Measurements from ENCODE around the gene PRKCE. TPM values are rescaled to one million over a fixed set of nuclear protein-coding genes. Genes with fewer than 3 reads are reported as not detected.

PRKCE gene
- total and polyA plus RNA-seq, 2 donors (not counting 3 experiments of a cell fraction or from before 2014, with no cell fraction given) = 27.9 to 33.9 TPM

DNA sequence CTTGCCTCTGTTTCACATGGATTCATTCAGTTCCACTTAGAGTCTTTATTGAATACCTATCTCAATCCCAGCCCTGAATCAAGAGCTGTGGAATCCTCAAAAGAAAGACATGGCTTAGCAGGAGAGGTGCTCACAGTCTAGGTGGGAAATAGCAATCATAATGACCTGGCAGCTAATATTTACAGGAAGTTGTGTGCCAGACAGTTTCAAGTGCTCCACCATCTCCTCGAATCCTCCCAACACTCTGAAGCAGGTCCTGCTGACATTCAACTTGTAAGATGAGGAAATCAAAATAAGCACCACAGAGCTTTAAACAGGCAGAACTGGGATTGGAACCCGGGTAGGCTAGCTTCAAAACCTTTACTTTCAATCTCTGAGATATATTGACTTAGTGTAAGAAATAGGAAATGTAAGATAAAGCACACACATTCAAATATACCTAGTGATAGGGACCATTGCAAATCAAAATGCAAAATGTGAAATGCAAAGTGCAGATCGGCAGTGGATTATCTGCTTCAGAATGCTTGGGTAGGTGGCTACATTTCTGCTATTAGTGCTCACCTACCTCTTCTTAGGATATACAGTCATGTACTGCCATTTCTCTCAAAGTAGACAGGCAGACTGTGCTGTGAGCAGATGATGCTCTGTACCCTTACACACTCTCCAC is 182.0 kb downstream of the PRKCE start:
- intact Hi-C loops (cut with micrococcal nuclease) = no loop called here
- no TSS peak for BruUV-seq (replicated peaks)
- no peak for TF ChIP-seq EZH2 (IDR thresholded peaks at IDR 0.05; ENCODE audit: borderline replicate concordance, low read depth, low read length, severe bottlenecking)
- TF ChIP-seq GATA2 (IDR thresholded peaks at IDR 0.05; ENCODE audit: insufficient read depth, insufficient read length, low read depth, low read length) = no peak
- TF ChIP-seq, protein P1, sequence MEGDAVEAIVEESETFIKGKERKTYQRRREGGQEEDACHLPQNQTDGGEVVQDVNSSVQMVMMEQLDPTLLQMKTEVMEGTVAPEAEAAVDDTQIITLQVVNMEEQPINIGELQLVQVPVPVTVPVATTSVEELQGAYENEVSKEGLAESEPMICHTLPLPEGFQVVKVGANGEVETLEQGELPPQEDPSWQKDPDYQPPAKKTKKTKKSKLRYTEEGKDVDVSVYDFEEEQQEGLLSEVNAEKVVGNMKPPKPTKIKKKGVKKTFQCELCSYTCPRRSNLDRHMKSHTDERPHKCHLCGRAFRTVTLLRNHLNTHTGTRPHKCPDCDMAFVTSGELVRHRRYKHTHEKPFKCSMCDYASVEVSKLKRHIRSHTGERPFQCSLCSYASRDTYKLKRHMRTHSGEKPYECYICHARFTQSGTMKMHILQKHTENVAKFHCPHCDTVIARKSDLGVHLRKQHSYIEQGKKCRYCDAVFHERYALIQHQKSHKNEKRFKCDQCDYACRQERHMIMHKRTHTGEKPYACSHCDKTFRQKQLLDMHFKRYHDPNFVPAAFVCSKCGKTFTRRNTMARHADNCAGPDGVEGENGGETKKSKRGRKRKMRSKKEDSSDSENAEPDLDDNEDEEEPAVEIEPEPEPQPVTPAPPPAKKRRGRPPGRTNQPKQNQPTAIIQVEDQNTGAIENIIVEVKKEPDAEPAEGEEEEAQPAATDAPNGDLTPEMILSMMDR (IDR thresholded peaks at IDR 0.05; ENCODE audit: extremely low read depth in 1 of 2, insufficient read depth in 1 of 2, low read depth in 1 of 2, low read length in 2 of 2) = no peak
- no peak for TF ChIP-seq POLR2A (IDR thresholded peaks at IDR 0.05; ENCODE audit: low read depth, low read length)
- no peak for TF ChIP-seq POLR2AphosphoS5 (IDR thresholded peaks at IDR 0.05; ENCODE audit: insufficient read depth, low read depth, low read length)
- TF ChIP-seq FOS (IDR thresholded peaks at IDR 0.05; ENCODE audit: borderline replicate concordance, insufficient read depth, low read length) = no peak
- TF ChIP-seq, protein P2, sequence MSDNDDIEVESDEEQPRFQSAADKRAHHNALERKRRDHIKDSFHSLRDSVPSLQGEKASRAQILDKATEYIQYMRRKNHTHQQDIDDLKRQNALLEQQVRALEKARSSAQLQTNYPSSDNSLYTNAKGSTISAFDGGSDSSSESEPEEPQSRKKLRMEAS (IDR thresholded peaks at IDR 0.05; ENCODE audit: insufficient read depth, insufficient read length) = no peak
- TF ChIP-seq JUN (IDR thresholded peaks at IDR 0.05; ENCODE audit: borderline replicate concordance, insufficient read depth, insufficient read length, low read depth) = no peak
- TF ChIP-seq MYC (IDR thresholded peaks at IDR 0.05; ENCODE audit: low read depth, low read length) = no peak
- no peak overlapping the region for H3K4me2 ChIP-seq (ENCODE audit: insufficient read depth, low read length)
- H3K9me1 ChIP-seq (replicated peaks; ENCODE audit: control insufficient read depth, extremely low read depth, insufficient read depth, low read length) = no peaks in the 10 kb centered on the region
- H3K4me1 ChIP-seq (ENCODE audit: control insufficient read depth, extremely low read depth, insufficient read depth, low read length) = no peaks in the 10 kb centered on the region
- no peak overlapping the region for H3K4me3 ChIP-seq (replicated peaks in 1 of 3; ENCODE audit: insufficient read depth in 1 of 3, low read depth in 1 of 3, low read length in 3 of 3)
- POLR2A ChIA-PET = no interaction called here
- no peaks in the 10 kb centered on the region for H3K36me3 ChIP-seq (ENCODE audit: control insufficient read depth in 2 of 2, extremely low read depth in 1 of 2, insufficient read depth in 2 of 2, low read length in 2 of 2)
- no peak overlapping the region for H3K27ac ChIP-seq (ENCODE audit: insufficient read depth, low read depth, low read length)
- dilution Hi-C loops (cut with MboI; ENCODE audit: extremely low pct_ligation_motif_present, low sequenced_read_pairs) = no loop called here
- H3K9me3 ChIP-seq (replicated peaks; ENCODE audit: control insufficient read depth, insufficient read depth, low read length) = peaks cover 3% of the 10 kb centered on the region
- H3K27me3 ChIP-seq (ENCODE audit: control insufficient read depth in 2 of 2, insufficient read depth in 2 of 2, low read length in 2 of 2) = no peaks in the 10 kb centered on the region
- DNase-seq (ENCODE audit: low read depth, low spot score) (no peak), FAIRE-seq (no peak)
- no peaks in the 10 kb centered on the region for H4K20me1 ChIP-seq (replicated peaks; ENCODE audit: control insufficient read depth, extremely low read depth, insufficient read depth, low read length)
- no peak overlapping the region for H3K9ac ChIP-seq (replicated peaks; ENCODE audit: extremely low read depth, insufficient read depth, low read length)
- CTCF ChIA-PET = interaction anchor here (1.1 to 1.4 kb wide), 3 partner anchors 10 to 104 kb away, joined by 3 to 5 read pairs (median 3); no protein-coding TSS in a partner anchor
- no peaks in the 10 kb centered on the region for H3K79me2 ChIP-seq (ENCODE audit: control insufficient read depth, insufficient read depth, low read length)
- no peak overlapping the region for H2AFZ ChIP-seq (ENCODE audit: low read depth, low read length)
